ENCODE data around the gene FBXL3. TPM values are rescaled to one million over a fixed set of nuclear protein-coding genes. Genes with fewer than 3 reads are reported as not detected.

FBXL3 gene
- total RNA-seq, 1 experiment from 2014 or later: 29.2 TPM

- no peaks in the 10 kb centered on the region for H3K9me3 ChIP-seq (ENCODE audit: low read depth, low read length, poor library complexity, severe bottlenecking)
- TF ChIP-seq EZH2 (IDR thresholded peaks at IDR 0.05; ENCODE audit: borderline replicate concordance, low read depth, low read length, poor library complexity, severe bottlenecking) (no peak), CTCF (conservative IDR thresholded peaks at IDR 0.05; ENCODE audit: low read depth, low read length) (no peak)
- H3K4me3 ChIP-seq (ENCODE audit: low read depth, low read length, poor library complexity, severe bottlenecking): no peak overlapping the region
- ChIA-PET POLR2A (ENCODE audit: low non-redundant PET) (interaction anchor here (0.6 kb wide), 1 partner anchor 14 kb away, joined by 3 read pairs; no protein-coding TSS in a partner anchor), CTCF (no interaction called here)
- intact Hi-C loops (cut with micrococcal nuclease; ENCODE audit: unreplicated experiment): no loop called here
- no peak for DNase-seq (ENCODE audit: low spot score)
- H3K27me3 ChIP-seq (replicated peaks; ENCODE audit: insufficient read depth, low read depth, low read length, poor library complexity): no peaks in the 10 kb centered on the region
- no peaks in the 10 kb centered on the region for H3K4me1 ChIP-seq (ENCODE audit: insufficient read depth, low read length, poor library complexity, severe bottlenecking)
- BruUV-seq (replicated peaks): no TSS peak
- H3K27ac ChIP-seq (ENCODE audit: low read depth, low read length, poor library complexity, severe bottlenecking): no peak overlapping the region
- no peaks in the 10 kb centered on the region for H3K36me3 ChIP-seq (ENCODE audit: insufficient read depth, low read length, poor library complexity, severe bottlenecking)
Measured at GRCh38 chr13:77040835-77041234, 13.9 kb upstream of the FBXL3 start.

- intact Hi-C loops (cut with micrococcal nuclease; ENCODE audit: unreplicated experiment): no loop called here
Measured at GRCh38 chr13:77040076-77040475, 13.1 kb upstream of the FBXL3 start.

GRCh38 chr13:77038907-77039480 lies 12.0 kb upstream of the FBXL3 start:
- no TSS peak for BruUV-seq (replicated peaks)
- DNase-seq (ENCODE audit: low spot score): no peak
- Histone ChIP-seq H3K27ac (ENCODE audit: low read depth, low read length, poor library complexity, severe bottlenecking) (no peak overlapping the region), H3K4me1 (ENCODE audit: insufficient read depth, low read length, poor library complexity, severe bottlenecking) (no peaks in the 10 kb centered on the region), H3K4me3 (ENCODE audit: low read depth, low read length, poor library complexity, severe bottlenecking) (no peak overlapping the region), H3K9me3 (ENCODE audit: low read depth, low read length, poor library complexity, severe bottlenecking) (no peaks in the 10 kb centered on the region), H3K36me3 (ENCODE audit: insufficient read depth, low read length, poor library complexity, severe bottlenecking) (no peaks in the 10 kb centered on the region), H3K27me3 (replicated peaks; ENCODE audit: insufficient read depth, low read depth, low read length, poor library complexity) (no peaks in the 10 kb centered on the region)
- intact Hi-C loops (cut with micrococcal nuclease; ENCODE audit: unreplicated experiment): no loop called here
- ChIA-PET CTCF (no interaction called here), POLR2A (ENCODE audit: low non-redundant PET) (no interaction called here)
- TF ChIP-seq CTCF (conservative IDR thresholded peaks at IDR 0.05; ENCODE audit: low read depth, low read length): no peak
- TF ChIP-seq EZH2 (IDR thresholded peaks at IDR 0.05; ENCODE audit: borderline replicate concordance, low read depth, low read length, poor library complexity, severe bottlenecking): no peak

More at GRCh38 chr13:77040076-77040475, 13.1 kb upstream of the FBXL3 start:
- no peaks in the 10 kb centered on the region for H3K36me3 ChIP-seq (ENCODE audit: insufficient read depth, low read length, poor library complexity, severe bottlenecking)
- no peaks in the 10 kb centered on the region for H3K27me3 ChIP-seq (replicated peaks; ENCODE audit: insufficient read depth, low read depth, low read length, poor library complexity)
- no peaks in the 10 kb centered on the region for H3K9me3 ChIP-seq (ENCODE audit: low read depth, low read length, poor library complexity, severe bottlenecking)
- POLR2A ChIA-PET (ENCODE audit: low non-redundant PET): interaction anchor here (0.6 kb wide), 1 partner anchor 15 kb away, joined by 3 read pairs; no protein-coding TSS in a partner anchor
- no peak for DNase-seq (ENCODE audit: low spot score)
- no peak overlapping the region for H3K4me3 ChIP-seq (ENCODE audit: low read depth, low read length, poor library complexity, severe bottlenecking)
- BruUV-seq (replicated peaks): no TSS peak
- no peak overlapping the region for H3K27ac ChIP-seq (ENCODE audit: low read depth, low read length, poor library complexity, severe bottlenecking)
- H3K4me1 ChIP-seq (ENCODE audit: insufficient read depth, low read length, poor library complexity, severe bottlenecking): no peaks in the 10 kb centered on the region
- no peak for TF ChIP-seq CTCF (conservative IDR thresholded peaks at IDR 0.05; ENCODE audit: low read depth, low read length)
- TF ChIP-seq EZH2 (IDR thresholded peaks at IDR 0.05; ENCODE audit: borderline replicate concordance, low read depth, low read length, poor library complexity, severe bottlenecking): no peak
- CTCF ChIA-PET: no interaction called here
